Measurements from ENCODE around the gene HES7.
A peak's percentile ranks its signal among the peaks of the same experiment; 100 is the strongest.
"Not testable (repeated sequence)": the region's sequence is repeated elsewhere in the genome, so short reads cannot be mapped to it uniquely, and the experiment has no call there.

HES7 gene

DNA sequence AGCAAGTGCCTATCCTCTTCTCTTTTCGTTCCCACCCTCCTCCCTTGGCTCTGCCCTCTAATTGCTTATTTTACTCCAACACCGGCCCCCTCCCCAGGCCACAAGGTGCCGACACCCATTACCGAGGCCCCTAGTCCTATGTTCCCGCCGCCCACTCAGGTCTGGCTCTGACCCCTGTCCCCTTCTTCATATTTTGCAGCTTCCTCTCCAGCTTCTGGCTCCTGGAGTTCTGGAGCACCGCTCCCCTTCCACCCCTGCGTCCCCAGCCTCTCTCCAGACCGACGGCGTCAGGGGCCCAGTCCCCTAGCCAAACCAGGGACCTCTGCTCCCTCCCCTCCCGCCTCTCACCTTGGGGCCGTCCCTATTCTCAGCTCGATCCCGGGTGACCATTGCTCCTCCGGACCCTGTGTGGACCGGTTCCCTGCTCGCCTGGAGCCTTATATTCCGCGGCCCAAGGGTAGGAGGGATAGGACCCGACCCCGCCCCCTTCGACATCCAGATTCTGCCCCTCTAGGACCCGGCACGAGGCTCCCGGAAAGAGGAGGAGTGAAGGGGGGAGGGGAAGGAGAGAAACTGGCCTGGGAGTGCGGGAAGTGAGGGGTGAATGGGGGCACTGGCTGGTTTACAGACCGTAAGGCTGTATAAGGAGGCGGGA is at the start of gene HES7:
TSS of gene HES7 (minus strand) at position 412 of the 655 bp plus-strand sequence. CDS start at position 390, 22 bp downstream.
- no peak for DNase-seq (ENCODE audit: extremely low read depth in 1 of 2, low read depth in 1 of 2)

DNA sequence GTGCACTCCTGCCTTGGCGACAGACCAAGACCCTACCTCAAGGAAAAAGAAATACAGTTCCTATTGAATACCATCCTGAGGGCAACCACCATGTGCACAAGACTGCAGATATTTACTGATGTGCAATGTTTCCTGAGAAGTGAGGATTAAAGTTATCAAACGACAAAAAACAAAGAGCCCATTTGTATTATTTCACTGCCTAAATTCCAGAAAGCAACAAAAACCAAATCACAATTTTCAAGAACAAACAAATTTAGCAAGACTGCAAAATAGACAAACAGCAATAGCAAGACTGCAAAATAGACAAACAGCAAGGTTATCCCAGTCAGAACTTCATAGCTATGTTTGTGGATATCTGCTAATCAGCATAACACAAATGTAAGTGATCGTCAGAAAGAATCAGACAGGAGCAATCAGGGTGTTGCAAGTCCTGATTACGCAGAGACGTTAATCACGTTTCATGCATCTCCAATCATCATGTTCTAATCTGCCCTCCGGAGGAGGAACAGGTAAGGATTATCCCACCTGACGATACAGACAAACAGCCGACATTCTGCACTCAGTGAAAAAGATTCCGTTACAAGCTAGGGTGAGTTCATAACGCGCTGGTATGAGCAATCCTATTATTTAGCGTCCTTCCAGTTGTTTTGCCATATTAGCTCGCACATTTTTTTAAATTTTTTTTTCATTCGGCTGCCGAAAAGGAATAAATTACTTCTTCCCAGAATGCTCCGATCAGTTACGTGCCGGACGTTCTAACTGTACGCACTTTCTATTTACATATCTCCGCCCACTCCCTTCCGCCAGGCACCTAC is 49.4 kb upstream of the HES7 start:
- peak in 1 of 2 donors; percentile 55 for DNase-seq (ENCODE audit: extremely low read depth in 1 of 2, low read depth in 1 of 2)

DNA sequence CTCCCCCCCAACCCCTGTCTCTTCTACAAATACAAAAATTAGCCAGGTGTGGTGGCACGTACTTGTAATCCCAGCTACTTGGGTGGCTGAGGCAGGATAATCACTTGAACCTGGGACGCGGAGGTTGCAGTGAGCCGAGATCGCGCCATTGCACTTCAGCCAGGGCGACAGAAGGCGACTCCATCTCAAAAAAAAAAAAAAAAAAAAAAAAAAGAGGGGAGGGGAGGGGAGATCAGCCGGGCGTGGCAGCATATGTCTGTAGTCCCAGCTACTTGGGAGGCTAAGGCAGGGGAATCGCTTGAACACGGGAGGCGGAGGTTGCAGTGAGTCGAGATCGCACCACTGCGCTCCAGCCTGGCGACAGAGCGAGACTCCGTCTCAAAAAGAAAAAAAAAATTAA is 46.3 kb upstream of the HES7 start:
- DNase-seq (ENCODE audit: extremely low read depth in 1 of 2, low read depth in 1 of 2), result not testable (repeated sequence)

DNA sequence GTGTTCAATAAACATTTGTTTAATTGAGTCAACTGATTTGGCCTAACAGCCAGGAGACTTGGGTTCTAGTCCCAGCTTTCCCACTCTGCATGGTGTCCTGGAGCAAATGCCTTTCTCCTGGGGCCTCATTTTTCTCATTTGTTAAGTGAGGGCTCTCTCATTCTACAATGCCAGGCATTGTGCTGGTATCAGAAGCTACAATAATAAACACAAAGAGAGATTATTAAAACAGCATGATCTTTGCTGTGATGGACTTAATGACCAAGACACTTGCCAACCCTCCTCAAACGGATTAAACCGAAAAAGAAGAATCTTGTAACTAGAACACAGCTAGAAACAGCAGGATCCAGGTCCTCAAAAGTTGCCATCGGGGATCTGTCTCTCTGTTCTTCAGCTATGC is 43.6 kb upstream of the HES7 start:
- DNase-seq (ENCODE audit: extremely low read depth in 1 of 2, low read depth in 1 of 2), result no peak

DNA sequence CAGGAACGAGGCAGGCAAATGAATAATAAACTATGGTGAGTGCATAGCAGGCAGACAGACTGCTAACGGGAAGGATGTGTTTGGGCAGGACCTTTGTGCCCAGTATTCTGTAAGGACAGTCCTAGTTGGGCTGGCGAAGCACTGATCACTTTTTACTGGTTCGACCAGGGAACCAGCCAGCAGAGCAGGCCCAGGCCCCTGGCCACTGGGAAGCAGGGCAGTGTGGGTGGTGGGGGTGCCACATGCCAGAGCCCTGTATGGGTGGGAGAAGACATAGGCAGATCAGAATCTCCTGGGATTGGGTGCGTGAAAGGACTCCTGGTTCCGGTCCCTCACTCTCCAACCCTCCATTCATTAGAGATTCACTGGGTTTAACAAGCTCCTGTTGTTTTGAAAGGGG is 42.8 kb upstream of the HES7 start:
- no peak for DNase-seq (ENCODE audit: extremely low read depth in 1 of 2, low read depth in 1 of 2)

DNA sequence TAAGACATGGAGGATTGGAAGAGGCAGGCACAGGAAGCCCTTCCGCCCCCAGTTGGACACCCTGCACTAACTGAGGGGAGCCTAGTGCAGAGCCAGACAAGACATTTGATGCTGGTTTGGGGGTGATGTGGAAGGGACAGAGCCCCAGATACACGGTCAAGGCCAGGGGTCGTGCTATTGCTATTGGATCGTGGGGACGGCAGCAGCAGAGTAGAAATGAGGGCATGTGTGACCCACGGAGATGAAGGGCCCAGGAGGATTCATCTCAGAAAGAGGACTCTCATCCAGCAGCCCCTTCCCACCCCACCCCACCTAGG is 40.9 kb upstream of the HES7 start:
- DNase-seq (ENCODE audit: extremely low read depth in 1 of 2, low read depth in 1 of 2), result no peak

DNA sequence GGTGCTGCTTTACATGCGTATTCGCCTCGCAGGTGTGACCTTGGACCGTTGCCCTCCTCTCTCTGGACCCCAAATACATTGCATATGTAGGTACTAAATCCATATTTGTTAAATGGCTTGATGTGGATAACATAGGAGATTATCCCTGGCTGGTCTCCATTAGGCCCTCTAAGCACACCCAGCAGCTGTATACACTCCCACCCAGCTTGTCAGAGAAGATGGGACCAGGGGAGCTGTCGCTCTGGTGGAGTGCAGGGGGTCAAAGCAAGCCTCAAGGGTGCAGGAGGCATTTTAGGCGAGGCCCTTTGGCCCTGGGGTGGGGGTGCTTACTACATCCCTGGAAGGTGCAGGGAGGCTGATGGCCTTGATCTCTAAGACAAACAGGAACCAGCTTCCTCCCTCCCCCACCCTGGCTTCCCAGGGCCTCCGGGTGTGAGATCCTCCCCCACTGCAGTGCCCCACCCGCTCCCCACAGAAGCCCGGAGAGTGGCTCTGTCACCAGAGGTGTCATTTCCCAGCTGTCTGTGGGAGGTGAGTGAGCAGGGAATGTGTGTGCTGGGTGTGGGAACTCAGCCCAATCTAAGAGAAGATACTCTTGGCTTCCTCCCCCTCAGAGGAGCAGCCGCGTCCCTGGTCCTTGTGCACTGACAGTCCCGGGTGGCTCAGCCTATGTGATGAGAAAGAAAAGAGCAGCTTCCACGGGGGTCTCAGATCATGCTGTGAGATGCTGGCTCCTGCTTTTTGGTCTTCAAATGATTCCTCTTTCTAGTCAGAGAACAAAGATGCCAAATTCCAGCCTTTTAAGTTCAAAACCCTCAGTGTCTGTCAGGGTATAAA is 40.3 kb upstream of the HES7 start:
- peak in 1 of 2 donors; percentile 53 for DNase-seq (ENCODE audit: extremely low read depth in 1 of 2, low read depth in 1 of 2)

DNA sequence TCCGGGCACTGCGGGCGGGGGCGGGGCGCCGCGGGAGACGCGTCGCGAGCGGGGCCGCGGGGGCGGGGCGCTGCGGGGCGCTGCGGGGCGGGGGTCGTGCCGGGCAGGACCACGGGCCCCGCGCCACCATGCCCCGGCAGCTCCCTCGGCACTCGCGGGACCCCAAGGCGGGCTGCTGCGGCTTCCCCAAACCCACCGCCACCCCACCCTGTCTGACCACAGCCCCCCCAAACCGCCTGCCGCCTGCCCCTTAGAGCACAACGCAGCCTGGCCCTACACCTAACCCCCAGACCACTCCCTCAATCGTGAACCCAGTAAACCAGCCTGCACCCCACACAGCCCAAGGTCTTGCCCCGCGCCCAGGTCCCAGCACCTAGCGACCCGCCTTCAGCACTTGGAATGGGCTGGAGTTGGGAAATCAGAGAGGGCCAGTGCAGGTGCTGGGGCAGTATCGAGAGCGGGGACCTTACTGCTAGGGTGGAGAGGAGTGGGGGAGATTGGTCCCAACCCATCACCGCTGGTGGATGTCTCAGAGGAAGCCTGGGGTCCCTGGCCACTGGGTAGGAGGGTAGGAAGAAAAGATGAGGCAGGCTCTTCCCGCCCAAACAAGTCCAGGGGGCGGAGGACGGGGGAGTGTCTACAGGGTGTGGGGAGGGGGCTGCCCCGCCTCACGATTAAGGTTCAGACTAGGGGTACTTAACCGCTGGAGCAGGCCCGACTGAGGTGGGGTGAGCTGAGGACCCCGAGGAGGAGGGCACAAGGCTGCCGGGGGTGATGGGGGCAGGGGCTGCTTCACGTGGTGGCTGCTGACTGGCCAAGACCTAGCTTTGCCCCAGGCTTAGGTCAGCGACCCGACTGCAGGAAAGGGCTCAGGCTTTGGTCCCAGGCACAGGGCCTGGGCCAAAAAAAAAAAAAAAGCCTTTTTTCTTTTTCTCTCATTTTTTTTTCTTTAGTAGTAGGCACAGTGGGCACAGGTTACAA is 39.4 kb upstream of the HES7 start:
- no peak for DNase-seq (ENCODE audit: extremely low read depth in 1 of 2, low read depth in 1 of 2)

DNA sequence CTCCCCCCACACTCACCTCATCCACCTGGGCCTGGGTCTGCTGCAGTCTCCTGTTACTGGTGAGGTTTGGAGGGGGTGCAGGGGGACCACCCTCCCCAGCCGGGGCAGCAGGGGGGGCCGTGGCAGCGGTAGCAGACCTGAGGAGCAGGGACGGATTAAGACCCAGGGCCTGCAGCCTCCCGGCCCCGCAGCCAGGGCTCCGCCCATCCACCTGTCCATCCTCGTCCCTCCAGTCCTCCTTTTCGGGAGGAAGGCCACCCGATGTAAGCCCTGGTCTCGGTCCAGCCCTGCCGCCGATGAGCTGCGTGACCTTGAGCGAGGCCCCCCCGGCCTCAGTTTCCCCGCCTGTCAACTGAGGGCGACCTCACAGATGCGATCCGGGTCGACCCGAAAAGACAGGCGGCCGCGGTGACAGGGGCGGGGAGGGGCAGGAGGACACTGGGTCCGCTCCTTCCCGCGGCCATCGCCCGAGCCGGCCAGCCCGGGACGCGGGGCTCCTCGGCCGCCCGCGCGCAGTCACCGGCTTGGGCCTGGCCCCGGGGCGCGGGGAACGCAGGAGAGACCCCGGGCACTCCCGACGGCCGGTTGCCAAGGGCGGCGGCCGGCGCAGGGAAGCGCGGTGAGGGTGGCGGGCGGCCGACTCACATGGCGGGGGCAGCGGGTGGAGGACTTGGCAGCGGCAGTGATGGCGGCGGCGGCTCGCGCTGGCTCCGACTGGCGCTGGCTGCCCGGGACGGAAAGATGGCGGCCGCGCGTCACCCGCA is 38.5 kb upstream of the HES7 start, which contains the start of gene VAMP2:
TSS of gene VAMP2 (minus strand) at position 716 of the 764 bp plus-strand sequence. CDS start at position 647, 69 bp downstream.
- DNase-seq (ENCODE audit: extremely low read depth in 1 of 2, low read depth in 1 of 2), result peak in 1 of 2 donors; percentile 79

DNA sequence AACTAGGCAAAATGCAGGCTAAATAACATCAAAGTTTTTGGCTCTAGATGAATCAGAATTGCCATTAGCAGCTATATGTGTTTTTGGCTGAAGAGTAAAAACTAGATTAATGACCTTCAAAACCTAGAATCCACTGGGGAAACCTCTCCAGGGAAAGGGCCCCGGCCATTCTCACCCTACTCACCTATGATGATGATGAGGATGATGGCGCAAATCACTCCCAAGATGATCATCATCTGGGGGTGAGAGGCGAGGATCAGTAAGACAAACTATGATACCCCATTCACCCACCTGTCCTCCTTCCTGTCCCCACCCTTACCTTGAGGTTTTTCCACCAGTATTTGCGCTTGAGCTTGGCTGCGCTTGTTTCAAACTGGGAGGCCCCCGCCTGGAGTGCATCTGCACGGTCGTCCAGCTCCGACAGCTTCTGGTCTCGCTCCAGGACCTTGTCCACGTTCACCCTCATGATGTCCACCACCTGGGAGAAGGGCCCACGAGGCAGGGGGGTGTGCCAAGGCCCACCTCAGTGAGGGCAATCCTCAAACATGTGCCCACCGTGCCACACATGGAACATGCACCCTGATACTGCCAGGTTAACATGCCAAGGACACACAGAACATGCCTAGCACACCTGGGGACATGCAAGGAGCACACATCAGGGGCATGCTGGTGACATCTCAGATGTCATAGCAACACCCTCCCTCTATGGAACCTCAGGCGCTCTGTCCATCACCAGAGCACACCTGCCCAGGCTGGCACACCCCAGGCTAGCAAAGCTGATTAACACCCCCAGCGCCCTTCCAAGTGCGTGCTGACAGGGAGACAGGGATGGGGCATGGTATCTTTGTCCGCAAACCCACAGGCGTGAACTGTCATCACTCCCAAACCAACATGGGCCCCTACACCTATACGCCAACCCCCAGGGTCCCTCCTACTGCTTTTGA is 37.7 kb upstream of the HES7 start:
- DNase-seq (ENCODE audit: extremely low read depth in 1 of 2, low read depth in 1 of 2), result no peak

DNA sequence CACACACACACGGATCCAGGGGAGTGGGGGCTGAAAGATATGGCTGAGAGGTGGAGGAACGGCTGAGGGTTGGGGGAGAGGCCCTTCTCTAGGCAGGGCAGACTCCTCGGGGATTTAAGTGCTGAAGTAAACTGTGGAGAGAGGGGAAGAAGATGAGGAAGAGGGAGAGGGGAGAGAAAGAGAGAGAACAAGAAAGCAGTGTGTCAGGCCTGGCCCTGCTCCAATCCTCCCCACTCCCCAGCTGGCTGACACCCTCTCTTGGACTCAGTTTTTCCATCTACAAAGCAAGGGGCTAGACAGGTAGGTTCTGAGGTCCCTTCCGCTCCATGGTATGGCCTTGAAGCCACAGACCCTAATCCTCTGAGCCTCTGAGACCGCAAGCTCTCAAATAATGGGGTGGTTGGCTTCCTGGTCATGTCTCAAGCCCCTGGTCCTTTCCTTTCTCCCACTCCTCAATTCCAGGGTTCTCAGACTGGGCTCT is 36.9 kb upstream of the HES7 start:
- DNase-seq (ENCODE audit: extremely low read depth in 1 of 2, low read depth in 1 of 2), result no peak

DNA sequence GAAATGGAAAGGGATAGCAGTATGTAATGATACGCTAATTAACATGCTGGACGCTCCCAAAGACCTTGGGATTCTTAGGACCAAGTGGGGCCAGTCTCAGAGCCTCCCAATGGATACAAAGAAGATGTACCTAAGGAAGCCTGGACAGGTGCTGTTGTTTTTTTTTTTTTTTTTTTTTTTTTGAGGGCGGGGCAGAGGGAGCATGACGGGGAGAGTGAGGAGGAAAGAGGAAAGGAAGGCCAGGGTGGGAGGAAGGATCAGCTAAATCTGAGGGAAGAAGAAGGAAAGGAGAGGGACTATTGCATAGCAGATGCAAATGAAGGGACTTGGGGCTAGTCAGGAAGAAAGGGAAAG is 36.3 kb upstream of the HES7 start:
- no peak for DNase-seq (ENCODE audit: extremely low read depth in 1 of 2, low read depth in 1 of 2)

DNA sequence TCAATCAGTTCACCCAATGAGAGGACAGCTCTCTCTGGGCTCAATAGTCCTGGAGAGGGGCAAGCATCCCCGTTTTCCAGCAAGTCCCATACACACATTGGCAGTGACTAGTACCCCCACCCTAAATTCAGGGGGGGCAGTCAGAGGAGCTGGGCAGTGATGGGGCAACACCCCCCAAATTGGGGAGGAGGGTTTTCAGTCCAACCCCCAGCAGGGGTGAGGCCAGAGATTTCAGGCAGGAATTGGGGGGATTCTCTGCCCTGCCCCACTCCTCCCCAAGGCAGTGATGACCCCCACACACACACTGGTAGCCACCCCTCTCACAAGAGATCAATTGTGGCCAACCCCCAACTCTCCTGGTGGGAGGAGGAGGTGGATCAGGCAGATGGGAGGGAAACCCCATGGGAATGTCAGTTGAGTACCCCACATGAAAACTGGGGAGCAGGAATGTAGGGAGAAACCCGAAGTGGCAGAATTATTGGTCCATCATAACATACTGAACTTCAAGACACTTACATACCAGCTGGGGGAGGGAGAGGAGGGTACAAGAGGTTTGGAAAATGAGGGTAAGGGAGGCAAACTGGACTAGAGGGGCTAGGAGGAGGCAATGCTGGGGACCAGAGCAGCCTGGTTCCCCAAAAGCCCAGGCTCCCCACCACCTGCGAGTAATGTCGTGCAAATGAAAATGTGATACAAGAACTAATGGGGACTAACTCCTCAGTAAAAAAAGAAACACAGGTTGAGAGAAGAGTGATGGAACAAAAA is 35.7 kb upstream of the HES7 start:
- DNase-seq (ENCODE audit: extremely low read depth in 1 of 2, low read depth in 1 of 2), result no peak

DNA sequence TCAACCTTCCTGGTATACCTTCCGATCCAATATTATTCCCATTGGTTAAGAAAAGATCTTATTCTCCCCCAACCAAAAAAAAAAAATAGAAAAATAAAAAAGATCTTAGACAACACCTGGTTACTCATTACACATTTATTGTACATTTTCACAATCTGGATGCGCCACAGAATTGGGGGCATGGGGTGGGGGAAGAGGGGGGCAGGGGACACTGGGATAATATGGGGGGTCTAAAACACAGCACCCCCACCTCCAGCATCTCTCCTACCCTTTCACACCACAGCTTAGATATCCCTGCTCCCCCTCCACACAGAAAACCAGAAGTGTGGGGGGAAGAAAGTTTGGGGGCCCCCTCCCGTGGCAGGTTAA is 35.1 kb upstream of the HES7 start:
- no peak for DNase-seq (ENCODE audit: extremely low read depth in 1 of 2, low read depth in 1 of 2)

DNA sequence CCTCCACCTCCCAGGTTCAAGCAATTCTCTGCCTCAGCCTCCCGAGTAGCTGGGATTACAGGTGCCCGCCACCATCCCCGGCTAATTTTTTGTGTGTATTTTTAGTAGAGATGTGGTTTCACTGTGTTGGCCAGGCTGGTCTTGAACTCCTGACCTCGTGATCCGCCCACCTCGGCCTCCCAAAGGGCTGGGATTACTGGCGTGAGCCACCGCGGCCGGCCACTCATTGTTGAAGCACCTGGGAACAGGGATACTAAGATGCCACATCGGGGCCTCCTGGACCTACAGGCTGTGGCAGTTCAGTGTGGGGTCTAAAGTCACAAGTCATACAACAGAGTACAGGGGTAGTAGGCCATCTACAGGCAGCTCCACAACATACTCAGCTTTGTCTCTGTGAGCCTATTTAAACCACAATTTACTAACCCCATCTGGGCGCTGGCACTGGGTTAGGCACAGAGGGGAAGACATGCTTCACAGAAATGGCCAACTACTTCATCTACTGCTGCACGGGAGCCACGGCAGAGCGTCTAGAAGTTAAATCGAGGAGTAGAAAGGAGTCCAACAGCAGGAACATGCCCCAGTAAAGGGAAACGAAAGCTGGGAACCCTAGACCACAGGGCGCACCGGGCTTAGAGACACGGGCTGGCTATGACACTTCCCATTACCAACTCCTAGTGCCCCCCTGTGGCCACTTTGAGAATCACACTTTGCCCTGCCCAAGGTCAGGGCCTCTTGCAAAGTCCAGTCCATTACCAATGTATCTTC is 34.5 kb upstream of the HES7 start:
- peak in 1 of 2 donors; percentile 72 for DNase-seq (ENCODE audit: extremely low read depth in 1 of 2, low read depth in 1 of 2)

DNA sequence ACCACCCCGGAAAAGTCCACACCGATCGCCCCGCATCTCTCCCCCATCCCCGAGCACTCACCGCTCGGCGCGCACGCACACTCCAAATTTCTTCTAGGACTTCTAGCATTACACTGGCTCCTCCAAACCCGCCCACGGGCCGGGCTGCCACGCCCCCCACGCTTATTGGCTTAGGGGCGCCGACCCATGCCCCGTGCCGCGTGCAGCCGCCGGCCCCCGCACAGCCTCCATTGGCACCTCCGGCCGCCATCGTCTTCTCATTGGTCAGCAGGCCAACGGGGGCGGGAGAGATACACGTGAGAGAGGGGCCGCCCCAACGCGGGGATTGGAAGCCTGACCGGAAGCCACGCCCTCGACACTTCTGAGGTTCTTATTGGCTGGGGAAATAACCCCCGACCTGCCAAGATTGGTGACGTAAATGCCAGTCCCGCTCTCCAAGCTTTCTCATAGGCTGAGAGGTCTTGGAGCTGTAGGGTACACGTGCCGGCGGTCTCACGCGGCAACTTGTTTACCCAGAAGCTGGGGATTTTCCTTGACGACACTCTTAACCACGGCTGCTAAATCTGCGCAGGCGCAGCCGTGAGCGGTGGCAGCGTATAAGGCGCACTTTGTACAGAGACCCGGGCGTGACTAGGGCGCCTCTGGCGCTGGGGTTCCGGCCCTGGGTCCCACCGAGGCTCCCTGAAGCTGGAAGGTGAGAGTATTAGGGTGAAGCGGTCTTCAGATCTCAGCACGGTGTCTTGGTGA is 32.5 kb upstream of the HES7 start:
- peak; percentile 99 to 100 for DNase-seq (ENCODE audit: extremely low read depth in 1 of 2, low read depth in 1 of 2)

DNA sequence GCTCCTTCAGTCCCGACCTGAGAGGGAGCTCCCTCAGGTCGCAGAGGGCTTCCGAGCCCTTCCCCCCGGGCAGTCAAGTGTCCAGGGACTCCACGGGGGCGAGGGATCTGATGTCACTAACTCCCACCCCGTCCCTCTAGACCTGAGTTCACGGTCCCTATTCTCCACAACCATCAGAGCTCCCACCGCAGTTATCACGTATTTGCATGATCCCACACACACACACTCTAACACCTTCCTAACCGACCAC is 32.0 kb upstream of the HES7 start:
- DNase-seq (ENCODE audit: extremely low read depth in 1 of 2, low read depth in 1 of 2), result no peak
